Stimulated activated CD4-positive, alpha-beta T cell treated with anti-CD3 and anti-CD28 coated beads, Interleukin-1b, Interleukin-23, amount 100 ng/mL, for 24 hours (primary cell): ENCODE data around the gene HPGD.

ENCODE experiments used
- DNase-seq, 4 experiments: peaks; one replicate each; pipeline ENCODE4 v3.0.0-alpha.2; 2020; ENCODE audit warnings: low read depth in 4 of 4, low spot score in 1 of 4

The HPGD gene

DNA sequence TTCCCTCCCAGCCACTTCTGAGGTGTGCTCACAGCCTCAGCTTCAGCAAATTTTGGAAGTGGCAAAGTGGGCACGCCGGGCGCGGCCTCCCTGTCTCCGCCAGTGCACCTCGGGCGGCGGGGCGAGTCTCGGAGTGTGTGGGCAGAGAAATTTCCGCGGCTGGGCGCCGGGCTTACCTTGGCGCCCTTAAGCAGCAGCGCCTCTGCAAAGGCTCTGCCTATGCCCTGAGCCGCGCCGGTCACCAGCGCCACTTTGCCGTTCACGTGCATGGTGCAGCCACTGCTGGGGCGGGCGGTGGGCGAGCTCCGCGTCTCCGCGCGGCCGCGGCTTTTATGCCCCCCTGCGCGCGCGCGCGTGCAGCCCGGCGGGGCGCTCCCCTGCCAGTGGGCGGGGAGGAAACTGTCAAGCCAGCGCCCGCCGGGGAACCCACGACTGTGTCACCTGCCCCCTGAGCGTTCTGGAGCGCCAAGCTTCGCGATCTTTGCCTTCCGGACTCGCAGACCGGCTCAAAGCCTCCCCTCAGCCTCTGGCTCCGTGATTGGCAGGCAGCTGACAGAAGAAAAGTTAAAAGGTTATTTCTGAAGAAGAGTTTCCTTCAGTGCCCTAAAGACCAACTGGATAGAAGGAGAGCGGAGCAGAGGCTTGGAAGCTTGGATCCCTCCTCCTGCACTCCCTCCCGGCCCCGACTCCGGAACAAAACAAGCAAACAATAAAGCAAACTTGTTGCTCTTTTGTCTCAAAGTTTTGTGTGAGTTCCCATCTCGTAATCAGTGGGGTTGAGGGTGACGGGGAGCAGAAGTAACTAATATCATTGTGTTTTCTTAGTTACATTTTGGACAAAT lies at the start of gene HPGD:
Gene HPGD (minus strand): TSS at position 306 of the 842 bp plus-strand sequence. CDS start 37 bp downstream, at position 269.
- DNase-seq, result peak in 2 of 4 experiments; percentile 23 to 27

DNA sequence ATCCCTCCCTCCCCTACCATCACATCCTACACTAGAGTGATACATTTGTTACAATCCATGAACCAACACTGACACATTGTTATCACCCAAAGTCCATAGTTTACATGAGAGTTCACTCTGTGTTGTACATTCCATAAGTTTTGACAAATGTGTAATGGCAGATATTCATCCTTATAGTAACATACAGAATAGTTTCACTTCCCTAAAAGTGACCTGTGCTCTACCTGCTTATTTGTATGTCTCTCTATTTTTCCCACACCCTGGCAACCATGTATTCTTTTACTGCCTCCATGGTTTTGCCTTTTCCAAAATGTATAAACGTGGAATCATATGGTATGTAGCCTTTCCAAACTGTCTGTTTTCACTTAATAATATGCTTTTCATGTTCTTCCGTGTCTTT lies 42.2 kb upstream of the HPGD start:
- no peak for DNase-seq

DNA sequence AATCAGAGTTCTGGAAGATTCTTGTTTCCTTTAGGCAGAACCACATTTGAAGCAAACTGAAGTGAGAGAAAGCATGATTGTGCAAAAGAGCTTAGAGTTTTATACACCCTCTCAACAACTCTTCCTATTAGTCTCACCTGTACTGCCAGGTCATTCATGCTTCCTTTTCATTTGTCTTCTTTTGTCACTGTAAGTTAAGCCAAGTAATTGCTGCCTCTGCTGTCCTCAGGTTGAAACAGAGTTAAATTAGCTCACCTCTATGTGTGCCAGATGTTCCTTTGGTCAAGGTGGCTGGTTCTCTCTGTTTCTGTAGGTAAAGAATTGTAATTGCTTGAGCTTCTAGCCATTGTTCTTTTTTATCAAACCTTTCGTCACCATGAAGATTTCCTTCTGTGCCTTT lies 41.1 kb upstream of the HPGD start:
- DNase-seq, result no peak

DNA sequence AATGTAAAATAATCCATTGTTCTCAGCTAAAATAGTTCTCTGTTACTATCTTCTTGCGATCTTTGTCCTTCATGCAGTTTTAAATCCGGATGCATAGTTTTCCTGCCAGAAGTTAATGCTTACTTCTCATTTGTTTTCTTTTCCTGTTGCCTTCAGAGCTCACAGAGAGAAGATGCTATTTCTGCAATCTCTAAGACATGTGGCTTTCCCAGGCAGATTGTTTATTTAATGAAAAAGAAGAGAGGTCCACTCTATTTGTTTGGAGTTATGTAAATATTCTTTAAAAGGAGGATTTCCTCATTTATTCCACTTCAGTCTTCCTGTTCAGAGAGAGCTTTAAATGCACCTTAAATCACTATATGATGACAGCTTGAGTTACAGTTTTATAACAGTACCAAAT lies 39.3 kb upstream of the HPGD start:
- DNase-seq, result no peak

DNA sequence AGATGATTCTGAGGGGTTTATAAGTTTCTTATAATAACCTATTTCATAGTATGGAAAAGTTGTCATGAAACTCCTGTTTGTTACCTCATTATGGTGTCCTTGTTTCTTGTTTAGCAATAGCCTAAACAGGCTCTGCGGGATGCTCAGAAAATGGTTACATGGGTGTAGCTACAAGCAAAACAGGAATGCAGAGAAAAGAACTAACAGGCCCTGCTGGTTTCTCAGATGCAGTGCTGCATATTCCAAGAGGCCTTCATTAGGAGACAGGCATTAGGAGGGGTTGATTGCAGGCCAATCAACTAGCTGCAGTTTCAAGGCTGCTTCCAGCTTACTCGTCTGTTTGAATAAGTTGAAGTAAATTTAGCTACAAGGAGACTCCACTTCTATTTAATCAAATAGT lies 37.6 kb upstream of the HPGD start:
- DNase-seq, result no peak

DNA sequence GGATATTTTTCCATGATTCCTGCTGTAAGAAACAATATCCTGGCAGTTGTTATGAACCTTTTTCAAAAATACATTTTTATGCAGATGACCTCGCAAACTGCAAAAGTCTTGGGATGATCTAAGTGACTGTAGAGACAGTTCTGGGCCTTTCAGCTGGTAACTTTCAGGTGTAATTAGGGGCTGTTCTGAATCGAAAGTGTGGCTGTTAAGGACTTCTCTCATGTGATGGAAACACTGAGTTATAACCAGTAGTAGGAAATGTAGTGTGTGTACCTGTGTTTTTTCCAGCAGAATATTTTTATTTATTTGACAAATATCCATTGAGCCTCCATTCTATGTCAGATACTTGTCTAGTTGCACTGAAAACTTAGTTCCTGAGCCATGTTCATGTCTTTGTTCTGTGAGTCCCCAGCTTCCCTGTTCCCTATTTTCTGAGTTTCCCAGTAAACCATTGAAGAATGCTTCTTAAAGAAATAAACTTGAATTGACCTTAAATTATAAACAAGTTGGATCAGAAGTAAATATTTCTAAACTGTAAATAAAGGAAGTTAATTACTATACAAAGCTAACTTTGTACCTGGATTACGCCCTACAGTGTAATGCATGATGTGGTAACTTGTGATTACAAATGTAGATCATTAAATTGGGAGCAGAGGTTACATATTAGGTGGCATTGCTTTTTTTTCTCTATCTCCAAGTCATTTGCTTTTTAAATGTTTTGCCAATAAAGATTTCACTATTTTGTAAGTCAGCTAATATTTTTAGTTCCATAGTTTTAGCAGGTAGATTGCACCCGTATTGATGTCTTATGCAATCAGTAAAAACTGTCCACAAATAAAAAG lies 33.7 kb upstream of the HPGD start:
- DNase-seq, result no peak

DNA sequence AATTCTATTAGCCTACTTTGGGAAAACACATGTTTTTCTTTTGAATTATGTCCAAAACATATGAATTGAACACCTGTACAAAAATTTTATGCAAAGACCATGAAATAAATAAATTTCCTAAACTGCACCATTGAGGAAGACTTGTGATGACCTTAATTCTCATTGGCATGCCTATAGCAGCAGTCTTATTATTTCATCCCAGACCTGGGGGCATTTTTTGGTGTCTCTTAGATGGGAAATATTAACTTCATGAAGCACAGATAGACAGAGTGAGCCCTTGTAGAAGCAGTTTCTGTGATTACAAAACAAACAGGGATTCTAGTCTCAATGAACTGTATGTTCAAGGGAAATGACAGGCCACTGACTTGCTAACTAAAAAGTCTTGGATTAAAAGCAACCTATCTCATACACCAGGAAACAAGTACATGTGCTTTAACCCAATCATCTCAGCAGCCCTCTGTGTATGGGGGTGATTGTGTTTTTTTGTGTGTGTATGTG lies 32.0 kb upstream of the HPGD start:
- DNase-seq, result no peak

DNA sequence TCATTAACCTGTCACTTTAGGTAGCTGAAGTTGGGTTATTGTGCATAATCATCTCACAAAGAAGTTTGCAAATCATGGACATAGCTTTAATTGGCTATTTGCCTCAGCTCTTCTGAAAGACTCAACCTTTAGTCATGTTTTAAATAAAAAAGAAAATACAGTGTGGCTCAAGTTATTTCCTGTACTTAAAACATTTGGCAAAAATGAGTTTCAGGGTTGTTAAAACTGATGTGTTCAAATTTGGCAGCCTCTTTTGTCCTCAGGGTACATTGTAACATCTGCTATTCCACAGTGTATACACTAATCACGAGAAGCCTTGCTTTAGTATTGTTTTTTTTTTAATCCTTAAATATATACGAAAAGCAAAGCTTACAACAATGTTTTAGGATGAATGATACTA lies 31.5 kb upstream of the HPGD start:
- DNase-seq, result no peak

DNA sequence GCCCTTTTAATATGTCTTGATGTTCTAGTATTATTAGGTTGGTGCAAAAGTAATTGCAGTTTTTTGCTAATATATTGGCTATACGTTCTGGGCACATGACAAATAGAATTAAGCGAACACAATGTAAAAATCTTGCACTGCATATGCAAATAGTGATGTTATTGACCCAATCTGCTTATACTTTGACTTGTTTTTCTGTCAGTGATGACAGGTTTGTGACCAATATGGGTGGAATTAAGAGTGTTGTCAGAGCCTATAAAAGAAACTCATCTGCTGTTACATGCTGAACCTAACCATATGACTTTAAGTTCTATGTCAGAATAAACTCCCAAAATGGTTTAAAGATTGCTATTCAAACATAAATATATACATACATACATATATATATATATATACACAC lies 30.7 kb upstream of the HPGD start:
- no peak for DNase-seq

DNA sequence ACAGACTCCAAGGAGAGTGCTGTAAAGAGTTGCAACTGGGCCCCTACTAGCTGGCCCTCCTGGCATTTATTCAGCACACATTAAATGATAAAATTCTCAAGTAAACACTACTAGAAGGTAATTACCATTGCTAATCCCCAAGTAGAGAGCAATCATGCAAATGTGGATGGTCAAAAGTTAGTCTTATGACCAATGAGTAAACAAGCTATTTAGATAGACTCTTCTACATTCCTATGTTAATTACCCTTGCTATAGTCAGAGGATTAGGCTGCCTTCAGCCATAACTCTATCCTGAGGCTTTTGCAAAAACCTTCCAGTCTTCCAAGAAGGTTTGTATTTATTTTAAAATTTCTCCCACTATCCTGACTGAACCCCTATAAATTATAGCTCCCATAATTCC lies 28.3 kb upstream of the HPGD start:
- DNase-seq, result no peak

DNA sequence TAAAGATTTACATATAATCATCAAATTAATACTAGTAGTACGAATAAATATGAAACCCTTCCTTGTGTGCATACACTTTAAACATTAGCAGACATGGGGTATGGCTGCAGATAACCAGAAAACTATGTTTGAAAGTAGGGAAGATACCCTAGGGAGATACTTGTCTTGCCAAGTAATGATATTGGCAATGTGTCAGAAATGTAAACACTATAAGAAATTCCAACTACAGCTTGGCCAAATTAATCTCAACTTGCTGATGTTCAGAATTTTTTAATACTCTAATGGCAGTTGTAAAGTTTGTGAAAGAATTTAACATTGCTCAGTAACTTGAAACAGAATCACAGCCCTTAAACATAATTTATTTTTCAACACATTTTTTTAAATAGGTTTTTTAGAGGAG lies 27.4 kb upstream of the HPGD start:
- no peak for DNase-seq

DNA sequence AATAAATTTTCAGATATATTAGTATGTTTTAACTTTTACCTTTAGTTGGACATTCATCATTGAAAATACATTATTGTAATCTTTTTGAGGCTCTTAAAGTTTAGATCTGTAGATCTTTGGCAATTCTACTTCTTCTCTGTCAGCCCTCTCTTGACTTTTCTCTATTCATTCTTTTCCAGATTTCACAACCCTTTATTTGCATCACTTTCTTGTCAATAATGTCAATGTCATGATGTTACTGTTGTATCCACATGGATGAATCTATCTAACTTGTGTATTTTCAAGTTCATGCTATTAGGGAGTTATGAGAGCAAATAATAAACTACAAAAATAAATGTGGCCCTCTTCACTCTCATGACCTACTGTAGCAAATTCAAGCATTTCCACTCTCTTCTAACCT lies 23.0 kb upstream of the HPGD start:
- no peak for DNase-seq

DNA sequence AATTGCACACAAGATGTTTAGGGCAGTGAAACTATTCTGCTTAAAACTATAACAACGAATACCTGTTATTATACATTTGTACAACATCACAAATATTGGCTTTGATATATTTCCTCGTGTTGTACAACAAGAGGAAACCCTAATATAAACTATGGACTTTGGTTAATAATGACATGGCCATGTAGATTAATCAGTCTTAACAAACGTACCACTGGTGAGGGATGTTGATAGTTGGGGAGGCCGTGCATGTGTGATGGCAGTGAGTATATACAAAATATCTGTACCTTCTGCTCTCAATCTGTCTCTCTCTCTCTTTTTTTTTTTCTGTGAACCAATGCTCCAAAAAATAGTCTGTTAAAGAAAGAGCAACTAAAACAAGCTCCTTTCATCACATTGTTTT lies 22.2 kb upstream of the HPGD start:
- DNase-seq, result no peak

DNA sequence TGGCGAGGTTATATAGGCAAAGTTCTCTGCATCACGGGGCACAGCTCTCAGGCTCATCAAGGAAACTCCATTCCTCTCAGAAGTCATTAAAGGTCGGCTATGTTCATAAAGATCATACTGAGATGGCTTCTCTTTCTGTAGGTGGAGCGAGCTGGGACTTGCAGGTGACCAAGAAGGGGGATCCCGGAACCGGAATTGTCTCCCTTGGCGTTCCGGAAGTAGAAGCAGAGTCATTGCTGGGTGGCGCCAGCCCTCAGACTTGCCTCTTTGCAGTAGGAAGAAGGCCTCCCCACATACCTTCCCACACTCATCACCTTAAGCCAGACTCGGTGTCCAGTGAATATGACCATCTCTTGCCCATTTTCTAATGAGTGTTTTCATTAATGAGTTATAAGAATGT lies 17.9 kb upstream of the HPGD start:
- DNase-seq, result no peak

DNA sequence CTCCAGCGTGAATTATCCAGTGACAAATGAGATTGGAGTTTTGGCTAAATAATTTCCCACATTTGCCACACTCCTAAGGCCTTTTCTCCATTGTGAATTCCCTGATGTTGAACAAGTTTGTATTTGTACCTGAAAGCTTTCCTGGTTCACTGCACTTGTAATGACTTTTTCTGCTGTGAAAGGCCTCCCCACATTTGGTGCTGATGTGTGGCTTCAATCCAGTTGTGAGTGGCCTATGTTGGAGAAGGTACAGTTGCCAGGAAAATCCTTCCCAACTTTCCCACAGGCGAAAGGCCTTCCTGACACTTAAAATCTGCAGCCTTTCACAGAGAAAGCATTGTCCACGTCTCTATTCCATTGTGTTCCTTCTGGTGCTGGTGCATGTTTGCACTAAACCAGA lies 17.3 kb upstream of the HPGD start:
- DNase-seq, result no peak

DNA sequence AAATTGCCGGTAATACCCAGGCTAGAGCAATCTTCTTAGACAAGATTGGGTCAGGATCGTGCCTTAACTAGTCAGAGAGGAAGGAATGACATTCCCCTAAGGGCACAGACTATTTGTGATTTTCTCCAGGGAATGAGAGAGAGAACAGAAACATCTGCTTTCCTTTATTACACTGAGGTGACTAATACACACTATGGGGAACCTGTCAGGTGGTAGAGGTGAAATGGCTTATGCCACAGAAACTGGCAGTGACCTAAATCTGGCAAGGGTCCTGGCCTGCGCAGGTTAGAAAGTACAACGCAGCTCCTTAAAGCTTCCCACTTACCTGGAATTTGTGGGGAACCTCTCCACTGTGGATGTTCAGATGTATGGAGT lies 16.6 kb upstream of the HPGD start:
- DNase-seq, result no peak

DNA sequence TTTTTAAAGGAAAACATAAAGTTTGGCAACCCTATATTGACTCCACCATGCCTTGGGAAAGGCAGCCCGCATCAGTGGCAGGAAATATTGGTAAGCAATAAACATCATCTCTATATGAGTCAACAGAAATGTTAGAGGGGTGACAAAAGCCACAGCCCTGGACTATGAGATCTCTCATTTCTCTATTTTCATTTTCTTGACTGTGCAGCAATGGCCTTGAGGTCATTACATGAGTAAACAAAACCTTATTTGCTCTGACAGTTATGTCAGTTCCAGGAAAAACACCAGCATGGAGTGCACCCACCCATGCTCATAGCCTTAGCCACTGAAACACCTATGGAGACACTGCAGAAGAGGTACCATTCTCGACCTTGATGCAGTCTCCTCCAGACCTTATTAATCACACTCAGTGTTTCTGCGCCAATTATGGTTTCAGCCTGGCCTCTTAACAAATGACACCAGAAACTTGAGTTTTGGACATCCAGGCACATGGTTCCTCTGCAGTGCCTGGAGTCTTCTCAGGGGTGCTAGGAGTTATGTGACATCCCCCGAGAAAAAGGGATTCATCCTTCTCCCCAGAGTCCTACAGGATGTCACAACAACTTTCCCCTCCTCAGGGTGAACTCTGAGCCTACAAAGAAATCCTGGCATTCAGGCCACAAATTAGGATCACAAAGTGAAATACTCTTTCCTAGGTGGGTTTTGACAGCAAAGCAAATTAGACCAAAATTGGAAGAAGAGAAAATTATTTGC lies 16.0 kb upstream of the HPGD start:
- DNase-seq, result no peak

DNA sequence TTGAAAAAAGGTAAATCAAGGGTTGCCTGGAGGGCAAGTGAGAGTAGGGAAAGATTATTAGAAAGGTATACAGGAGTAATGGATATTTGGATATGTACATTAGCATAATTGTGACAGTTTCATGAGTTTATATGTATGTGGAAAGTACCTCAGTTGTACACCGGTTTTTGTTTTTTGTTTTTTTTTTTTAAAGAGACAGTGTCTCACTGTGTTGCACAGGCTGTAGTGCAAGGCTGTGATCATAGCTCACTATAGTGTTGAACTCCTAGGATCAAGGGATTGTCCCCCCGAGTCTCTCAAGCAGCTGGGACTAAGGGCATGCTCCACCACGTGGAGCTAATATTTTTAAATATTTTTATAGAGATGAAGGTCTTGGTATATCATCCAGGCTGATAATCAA lies 15.3 kb upstream of the HPGD start:
- no peak for DNase-seq

DNA sequence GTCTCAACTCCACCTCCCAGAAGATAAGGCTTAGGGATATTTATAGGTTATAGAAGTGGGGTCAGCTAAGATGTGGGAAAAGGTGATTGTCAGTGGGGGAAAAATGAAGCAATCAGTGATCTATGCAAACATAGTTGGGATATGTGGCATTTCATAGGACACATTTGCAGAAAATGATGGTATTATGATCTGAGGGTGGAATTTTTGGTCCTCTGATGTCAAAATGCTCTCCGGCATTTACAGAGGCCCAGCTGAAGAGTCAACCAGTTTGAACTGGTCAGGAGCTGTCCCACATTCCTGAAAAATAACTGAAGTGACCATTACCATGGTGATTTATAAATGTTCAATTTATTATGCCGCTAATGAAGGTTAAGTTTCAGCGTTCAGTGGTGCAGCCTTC lies 12.2 kb upstream of the HPGD start:
- no peak for DNase-seq

DNA sequence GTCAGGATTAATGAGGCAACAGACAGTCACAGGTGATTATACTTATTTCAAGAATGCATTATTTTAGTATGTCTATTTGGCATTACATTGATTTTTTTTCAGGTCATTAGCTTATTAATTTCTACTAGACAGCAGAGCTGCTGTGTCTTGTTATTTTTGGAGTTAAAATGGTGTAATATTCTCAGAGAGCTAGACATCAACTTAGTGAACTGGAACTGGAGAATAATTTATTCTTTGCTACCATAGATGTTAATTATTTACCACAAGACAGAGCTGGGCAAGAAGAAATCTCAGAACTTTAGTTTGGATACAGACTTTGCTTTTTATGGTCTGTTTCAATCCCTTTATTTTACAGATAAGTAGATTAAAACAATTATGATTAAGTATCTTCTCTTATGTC lies 10.2 kb upstream of the HPGD start:
- DNase-seq, result no peak

DNA sequence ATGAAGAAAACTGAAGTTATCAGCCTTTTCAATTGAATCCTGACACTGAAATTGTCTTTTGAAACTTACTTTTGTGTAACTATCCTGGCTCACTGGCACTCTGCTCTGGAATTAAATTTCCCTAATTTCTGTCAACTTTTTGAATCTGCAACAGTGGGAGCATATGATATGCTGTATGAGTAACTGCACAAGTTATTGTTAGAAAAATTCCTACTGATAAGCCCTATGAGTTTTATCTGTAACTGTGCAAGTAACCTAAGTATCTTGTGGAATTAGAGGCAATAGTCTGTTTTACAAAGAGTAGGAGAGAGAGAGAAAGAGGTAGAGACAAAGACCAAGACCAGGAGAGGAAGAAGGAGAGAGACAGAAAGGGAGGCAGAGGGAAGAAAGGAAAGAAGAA lies 9.2 kb upstream of the HPGD start:
- no peak for DNase-seq

DNA sequence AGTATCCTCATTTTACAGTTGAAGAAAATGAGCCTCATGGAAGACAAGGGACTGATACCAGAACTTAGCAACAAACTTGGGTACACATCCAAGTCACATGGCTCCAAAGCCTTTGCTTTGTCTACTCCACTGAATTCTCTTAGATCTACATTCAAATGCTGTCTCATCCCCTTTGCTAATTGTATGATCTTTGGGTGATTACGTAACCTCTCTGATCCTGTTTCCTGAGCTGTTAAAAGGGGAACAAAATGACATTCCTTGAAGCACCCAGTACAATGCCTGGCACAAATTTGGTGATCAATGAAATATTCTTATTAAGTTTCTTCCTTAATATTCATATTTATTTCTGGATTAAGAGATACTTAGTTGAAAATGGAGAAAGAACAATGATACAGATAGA lies 5.9 kb upstream of the HPGD start:
- DNase-seq, result no peak
